ENCODE data around the gene LRP2BP. TPM values are rescaled to one million over a fixed set of nuclear protein-coding genes. Genes with fewer than 3 reads are reported as not detected.
"Not testable (repeated sequence)": the region's sequence is repeated elsewhere in the genome, so short reads cannot be mapped to it uniquely, and the experiment has no call there.

Gene LRP2BP
- polyA plus RNA-seq, 1 donor from 2014 or later, result 1.1 TPM

DNA sequence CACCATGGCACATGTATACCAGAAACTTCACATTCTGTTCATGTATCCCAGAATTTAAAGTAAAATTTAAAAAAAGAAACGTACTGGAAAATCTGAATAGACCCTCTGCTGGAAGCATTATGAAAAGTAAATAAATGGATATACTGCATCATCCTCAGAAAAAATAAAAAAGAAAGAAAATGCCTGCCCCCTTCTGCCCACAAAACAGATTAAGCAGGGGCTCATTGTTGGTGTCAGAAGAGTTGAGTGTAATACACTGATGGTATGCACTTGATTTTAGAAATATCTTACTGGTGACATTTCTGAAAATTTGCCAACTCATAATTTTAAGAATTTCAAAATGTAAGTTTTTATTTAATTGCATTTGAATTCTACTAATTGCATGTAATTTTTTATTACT lies 77.8 kb downstream of the LRP2BP start:
- Histone ChIP-seq H3K9me2 (ENCODE audit: insufficient read depth, low read length) (no peaks in the 10 kb centered on the region), H2AFZ (ENCODE audit: low read depth, low read length) (no peak overlapping the region), H3F3A (ENCODE audit: insufficient read depth, low read length, poor library complexity, severe bottlenecking) (no peaks in the 10 kb centered on the region), H3K4me2 (ENCODE audit: low read length) (no peak overlapping the region), H4K20me1 (ENCODE audit: insufficient read depth) (no peaks in the 10 kb centered on the region), H3K4me3 (ENCODE audit: low read length) (no peak overlapping the region), H3K36me3 (ENCODE audit: insufficient read depth, low read length) (no peaks in the 10 kb centered on the region), H3K79me2 (replicated peaks; ENCODE audit: insufficient read depth, low read length) (no peaks in the 10 kb centered on the region), H3K27me3 (ENCODE audit: insufficient read depth, low read depth, low read length) (no peaks in the 10 kb centered on the region), H3K27ac (ENCODE audit: low read length) (no peak overlapping the region), H3K9me3 (ENCODE audit: low read length) (no peaks in the 10 kb centered on the region), H3K9ac (ENCODE audit: low read length) (no peak overlapping the region)
- TF ChIP-seq SMC3 (conservative IDR thresholded peaks at IDR 0.05; ENCODE audit: poor library complexity) (no peak), RAD21 (conservative IDR thresholded peaks at IDR 0.05) (no peak), POLR2AphosphoS5 (IDR thresholded peaks at IDR 0.05) (no peak), TAF1 (IDR thresholded peaks at IDR 0.05; ENCODE audit: low read depth) (no peak), EZH2 (IDR thresholded peaks at IDR 0.05; ENCODE audit: borderline replicate concordance, insufficient read depth, low read length, poor library complexity, severe bottlenecking) (no peak), REST (IDR thresholded peaks at IDR 0.05; ENCODE audit: borderline replicate concordance) (no peak), EP300 (conservative IDR thresholded peaks at IDR 0.05; ENCODE audit: poor library complexity, severe bottlenecking) (no peak), CTCF (IDR thresholded peaks at IDR 0.05; ENCODE audit: poor library complexity, severe bottlenecking) (no peak), MXI1 (conservative IDR thresholded peaks at IDR 0.05; ENCODE audit: poor library complexity, severe bottlenecking) (no peak)

- H3K4me2 ChIP-seq (ENCODE audit: low read length); H4K20me1 ChIP-seq (ENCODE audit: insufficient read depth); H3F3A ChIP-seq (ENCODE audit: insufficient read depth, low read length, poor library complexity, severe bottlenecking); H3K9me3 ChIP-seq (ENCODE audit: low read length); H3K27me3 ChIP-seq (ENCODE audit: insufficient read depth, low read depth, low read length); H2AFZ ChIP-seq (ENCODE audit: low read depth, low read length); H3K36me3 ChIP-seq (ENCODE audit: insufficient read depth, low read length); H3K79me2 ChIP-seq (replicated peaks; ENCODE audit: insufficient read depth, low read length); H3K9me2 ChIP-seq (ENCODE audit: insufficient read depth, low read length); H3K27ac ChIP-seq (ENCODE audit: low read length); H3K4me3 ChIP-seq (ENCODE audit: low read length); H3K9ac ChIP-seq (ENCODE audit: low read length): not testable (repeated sequence)
These were observed 78.3 kb downstream of the LRP2BP start for GRCh38 chr4:185317462-185317861.

Small RNA genes lying within 50 kb of the gene (small RNA-seq; reads per million reads assigned to genes)
- 0 to 1.2 (median 0) reads per million in 3 experiments for gene RF00019

Other genes starting within 250 kb of the LRP2BP start
- gene CFAP97, start 191.9 kb downstream of the LRP2BP start, polyA plus RNA-seq, result 26.1 and 29.8 TPM in 2 replicates
- 6.4 and 7.9 TPM in 2 replicates for gene SNX25, start 186.3 kb downstream of the LRP2BP start, polyA plus RNA-seq
- 1.8 and 2.6 TPM in 2 replicates for gene ANKRD37, start 917 bp upstream of the LRP2BP start, polyA plus RNA-seq
- 38.9 and 39.7 TPM in 2 replicates for gene UFSP2, start 30.0 kb upstream of the LRP2BP start, polyA plus RNA-seq
- 0.21 TPM in 1 of 2 replicates, not detected in the other for gene CCDC110, start 75.8 kb upstream of the LRP2BP start, polyA plus RNA-seq
- gene PDLIM3, start 139.6 kb upstream of the LRP2BP start, polyA plus RNA-seq, result 1.8 and 2.2 TPM in 2 replicates

Measured in neural cell (in vitro differentiated cells).